HepG2 (cell line): Measurements from ENCODE around the gene ELOVL5. TPM values are rescaled to one million over a fixed set of nuclear protein-coding genes. Genes with fewer than 3 reads are reported as not detected.
A peak's percentile ranks its signal among the peaks of the same experiment; 100 is the strongest.

Experiments used
- ATAC-seq: fragments of 200-7000 bp; cut with Tn5 transposase; 3 replicates; pipeline ENCODE4 v1.9.1; 2020; ENCODE audit warnings: mild to moderate bottlenecking, moderate library complexity
- BruUV-seq: library from RNA; stranded (reverse); fragments of 400-500 nt; replicated peaks from 2 replicates; lab custom pipeline; 2021; lab: Mats Ljungman, UMichigan
- CTCF ChIA-PET: fragments of 300-600 bp; formaldehyde crosslinking; extraction: SDS; loops from one replicate; lab custom pipeline; 2021; ENCODE audit warnings: low total read pairs, inconsistent platforms, low intra/inter-chr PET ratio; lab: Yijun Ruan, JAX
- POLR2A ChIA-PET: fragments of 350-600 bp; sonication (Branson Sonifier 250); formaldehyde crosslinking; loops from one replicate; lab custom pipeline; 2020; ENCODE audit warnings: antibody characterized with exemption, inconsistent platforms; lab: Yijun Ruan, JAX
- DNase-seq: peaks from one replicate; pipeline ENCODE4 v3.0.0-alpha.2; 2015; ENCODE audit warnings: low spot score
- FAIRE-seq: peaks from 3 replicates; lab custom pipeline; 2011; peaks lifted over from hg19 to GRCh38; lab: Jason Lieb, UNC
- H2AFZ ChIP-seq: one replicate; pipeline ENCODE4 v1.6.1; 2011; ENCODE audit warnings: low read length, inconsistent platforms
- H3K27ac ChIP-seq: fragments of 300-600 bp; 3 replicates; pipeline ENCODE4 v1.8.0; 2011; ENCODE audit warnings: mixed run types, mild to moderate bottlenecking, mixed read lengths, low read length, inconsistent platforms; ENCODE audit not compliant: insufficient read depth; ENCODE audit errors: extremely low read length
- H3K27me3 ChIP-seq, 2 experiments: fragments of 200-600 bp in 1 of 2; 2 replicates in 1 of 2; 3 replicates in 1 of 2; pipeline versions ENCODE4 v1.6.0 to v1.8.0; 2011; ENCODE audit warnings: low read length in 2 of 2, mild to moderate bottlenecking in 2 of 2, moderate library complexity in 2 of 2, inconsistent platforms in 1 of 2; ENCODE audit not compliant: insufficient read depth in 2 of 2, control insufficient read depth in 1 of 2
- H3K36me3 ChIP-seq, 2 experiments: fragments of 200-600 bp in 1 of 2; replicated peaks in 1 of 2; 2 replicates in 1 of 2; 3 replicates in 1 of 2; pipeline versions ENCODE4 v1.5.1 to v1.8.0; 2011; ENCODE audit warnings: low read length in 2 of 2, inconsistent platforms in 1 of 2; ENCODE audit not compliant: insufficient read depth in 2 of 2, control insufficient read depth in 1 of 2
- H3K4me1 ChIP-seq: 2 replicates; pipeline ENCODE4 v1.5.1; 2012; ENCODE audit warnings: low read length, inconsistent platforms; ENCODE audit not compliant: insufficient read depth
- H3K4me2 ChIP-seq: 2 replicates; pipeline ENCODE4 v1.6.0; 2011; ENCODE audit warnings: low read depth, low read length, inconsistent platforms
- H3K4me3 ChIP-seq, 3 experiments: fragments of 200-600 bp in 1 of 3; sonication (generic), shearing (Covaris generic) in 1 of 3; replicated peaks in 1 of 3; 2 replicates each; pipeline ENCODE4 v1.5.1; 2011 to 2016; ENCODE audit warnings: low read length in 3 of 3, inconsistent platforms in 2 of 3, low read depth in 2 of 3, mild to moderate bottlenecking in 2 of 3, control low read depth in 1 of 3, mixed read lengths in 1 of 3; ENCODE audit not compliant: insufficient read depth in 1 of 3
- H3K79me2 ChIP-seq: one replicate; pipeline ENCODE4 v1.6.1; 2011; ENCODE audit warnings: low read length, inconsistent platforms; ENCODE audit not compliant: insufficient read depth
- H3K9ac ChIP-seq: 2 replicates; pipeline ENCODE4 v1.6.0; 2011; ENCODE audit warnings: mild to moderate bottlenecking, low read depth, low read length, inconsistent platforms; ENCODE audit not compliant: insufficient read depth
- H3K9me3 ChIP-seq: 2 replicates; pipeline ENCODE4 v1.5.1; 2012; ENCODE audit warnings: mild to moderate bottlenecking, low read length
- H4K20me1 ChIP-seq: 2 replicates; pipeline ENCODE4 v1.6.0; 2011; ENCODE audit warnings: inconsistent platforms, mild to moderate bottlenecking, low read length, moderate library complexity; ENCODE audit not compliant: insufficient read depth
- CEBPG ChIP-seq: IDR thresholded peaks from 2 replicates; pipeline ENCODE4 v1.6.1; 2016
- MAFF ChIP-seq: IDR thresholded peaks from 2 replicates; pipeline ENCODE4 v1.6.1; 2011; ENCODE audit warnings: low read depth, low read length, improper control_type of control experiment
- MAFK ChIP-seq, 2 experiments: IDR thresholded peaks in 1 of 2; conservative IDR thresholded peaks in 1 of 2; 2 replicates each; pipeline ENCODE4 v1.6.1; 2011; ENCODE audit warnings: improper control_type of control experiment in 2 of 2, low read length in 2 of 2
- MAX ChIP-seq: IDR thresholded peaks from 2 replicates; pipeline ENCODE4 v1.6.1; 2012; ENCODE audit warnings: inconsistent platforms
- MIXL1 ChIP-seq: IDR thresholded peaks from 2 replicates; pipeline ENCODE4 v1.6.1; 2016
- MLLT10 ChIP-seq: sonication (generic); formaldehyde crosslinking; IDR thresholded peaks from 2 replicates; pipeline ENCODE4 v1.4.0; 2020; ENCODE audit warnings: missing genetic modification reagents
- MYC ChIP-seq: sonication (generic); formaldehyde crosslinking; IDR thresholded peaks from 2 replicates; pipeline ENCODE4 v1.9.0; 2021; ENCODE audit warnings: missing genetic modification reagents, borderline replicate concordance
- PPARG ChIP-seq: conservative IDR thresholded peaks from 2 replicates; pipeline ENCODE4 v1.6.1; 2016; ENCODE audit warnings: missing biosample characterization, missing genetic modification reagents
- RXRB ChIP-seq: IDR thresholded peaks from 2 replicates; pipeline ENCODE4 v1.6.1; 2016; ENCODE audit warnings: borderline replicate concordance, missing genetic modification reagents, missing compliant biosample characterization
- ZNF12 ChIP-seq: sonication (generic); formaldehyde crosslinking; IDR thresholded peaks from 2 replicates; pipeline ENCODE4 v1.5.0; 2020; ENCODE audit warnings: missing genetic modification reagents
- ZNF337 ChIP-seq: sonication (generic); formaldehyde crosslinking; IDR thresholded peaks from 2 replicates; pipeline ENCODE4 v1.5.1; 2020; ENCODE audit warnings: missing genetic modification reagents, low read depth, mild to moderate bottlenecking, borderline replicate concordance
- ZNF816 ChIP-seq: sonication (generic); formaldehyde crosslinking; IDR thresholded peaks from 2 replicates; pipeline ENCODE4 v1.8.0; 2022; ENCODE audit warnings: missing genetic modification reagents, mild to moderate bottlenecking, borderline replicate concordance
- WGBS: methylation state at CpG from one replicate; pipeline ENCODE4 v1.1.6; 2017; ENCODE audit warnings: low lambda C conversion rate; 5-methylcytosine and 5-hydroxymethylcytosine counted together
- in situ Hi-C: cut with HindIII; loops from 2 replicates; pipeline ENCODE4 v1.10.0; 2017; ENCODE audit warnings: low pct_unique_long_range_greater_than_20kb; ENCODE audit not compliant: extremely low pct_ligation_motif_present
- intact Hi-C: fragments of 100-400 bp; cut with micrococcal nuclease; formaldehyde crosslinking; loops from one replicate; pipeline ENCODE4 v1.10.0; 2022; ENCODE audit not compliant: unreplicated experiment
- polyA plus RNA-seq, 8 experiments: library from polyadenylated mRNA; depleted of rRNA in 3 of 8; stranded (reverse) in 7 of 8; unstranded in 1 of 8; fragments of >200 nt; fragmentation: Illumina TruSeq in 4 of 8; extraction: Trizol in 4 of 8; gene quantifications; 2 replicates each; pipeline versions ENCODE4 v1.2.1 to v1.2.3, GENCODE V29; 2011 to 2016; ENCODE audit warnings: low read depth in 4 of 8, missing spikeins in 1 of 8, mixed read lengths in 1 of 8; ENCODE audit not compliant: insufficient read depth in 1 of 8
- total RNA-seq, 5 experiments: library from RNA; depleted of rRNA; stranded (reverse); fragments of >200 nt; fragmentation: Illumina TruSeq; extraction: Trizol; gene quantifications; 2 replicates each; pipeline ENCODE4 v1.2.3, GENCODE V29; 2016; ENCODE audit warnings: low read depth in 1 of 5

ELOVL5 gene
- total and polyA plus RNA-seq, 2 of the 13 experiments (the other 11 are each of a cell fraction or from before 2014, with no cell fraction given), result 50.1 to 72.4 TPM

- in situ Hi-C loops (no loop called here), intact Hi-C loops (no loop called here)
- Histone ChIP-seq H3K27me3 (no peaks in the 10 kb centered on the region), H3K4me1 (peaks cover 27% of the 10 kb centered on the region), H3K79me2 (peaks cover 43% of the 10 kb centered on the region), H2AFZ (no peak overlapping the region), H3K36me3 (no peaks in the 10 kb centered on the region), H3K9me3 (no peaks in the 10 kb centered on the region), H3K4me2 (peak overlapping the region; percentile 29), H4K20me1 (peaks cover 18% of the 10 kb centered on the region; the same call in 1 of the 2 replicates), H3K27ac (peak overlapping the region; percentile 1), H3K9ac (no peak overlapping the region), H3K4me3 (no peak overlapping the region)
- CTCF ChIA-PET, result no interaction called here
- 90% methylated on average over 8 of the region's 8 CpGs for WGBS
- no peak for FAIRE-seq
- no peak for DNase-seq
- no peak for ATAC-seq
- no TSS peak for BruUV-seq
- TF ChIP-seq ZNF337 (no peak), ZNF816 (CRISPR knock-in tag) (0 out of 2 replicates have a peak, but pooled peaks have one; percentile 30), PPARG (peak; percentile 64; the same call in 1 of the 2 replicates), MAFF (peak; percentile 85), CEBPG (CRISPR knock-in tag) (peak; percentile 34; the same call in 1 of the 2 replicates), MAX (no peak), MLLT10 (CRISPR knock-in tag) (no peak), MAFK (conservative IDR thresholded peaks at IDR 0.05 in 1 of 2, IDR thresholded peaks at IDR 0.05 in 1 of 2; ENCODE audit: low read length in 2 of 2) (peak; percentile 82 to 86), MIXL1 (0 out of 2 replicates have a peak, but pooled peaks have one; percentile 20), ZNF12 (CRISPR knock-in tag) (peak; percentile 94), MYC (CRISPR knock-in tag) (no peak), RXRB (peak; percentile 25; the same call in 1 of the 2 replicates)
- POLR2A ChIA-PET, result interaction anchor here (1.0 kb wide), 1 partner anchor 37 kb away, joined by 5 read pairs; no protein-coding TSS in a partner anchor
Observed at GRCh38 chr6:53322188-53323029, 26.3 kb downstream of the ELOVL5 start.
